ENCODE results near the gene DBH.

The DBH gene

DNA sequence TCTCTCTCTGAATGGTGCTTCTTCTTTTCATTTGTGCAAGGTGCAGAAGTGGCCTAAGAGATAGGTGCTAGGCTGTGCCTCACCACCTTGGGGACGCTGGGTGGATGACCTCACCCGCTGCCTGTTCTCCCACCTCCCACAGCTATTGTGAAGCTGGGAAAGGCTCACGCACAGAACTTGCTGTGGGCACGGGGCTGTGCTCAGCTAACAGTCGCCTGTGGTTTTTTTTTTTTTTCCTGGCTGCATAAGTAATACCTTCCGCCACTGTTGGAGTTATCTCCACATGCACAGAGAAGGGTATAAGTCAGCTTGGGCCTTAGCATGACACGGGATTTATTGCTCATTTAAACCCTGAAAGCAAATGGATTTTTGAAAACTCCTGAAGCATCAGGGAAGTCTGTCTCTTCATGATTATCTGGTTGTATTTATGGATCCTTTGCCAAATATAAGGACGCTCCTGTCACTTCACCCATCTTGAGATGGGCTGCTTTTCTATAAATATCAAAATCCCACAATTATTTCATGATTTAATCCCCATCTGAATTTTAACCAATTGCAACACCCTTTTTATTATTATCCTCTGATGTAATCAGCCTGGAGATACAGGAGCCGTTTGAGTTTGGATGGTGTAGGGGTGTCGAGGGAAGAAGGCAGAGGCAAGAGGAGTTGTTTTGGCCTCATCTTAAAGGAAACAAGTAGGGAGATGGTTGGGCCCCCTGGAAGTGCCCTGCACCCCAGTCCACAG, 9.0 kb downstream of the DBH start:
- no peak for DNase-seq

DNA sequence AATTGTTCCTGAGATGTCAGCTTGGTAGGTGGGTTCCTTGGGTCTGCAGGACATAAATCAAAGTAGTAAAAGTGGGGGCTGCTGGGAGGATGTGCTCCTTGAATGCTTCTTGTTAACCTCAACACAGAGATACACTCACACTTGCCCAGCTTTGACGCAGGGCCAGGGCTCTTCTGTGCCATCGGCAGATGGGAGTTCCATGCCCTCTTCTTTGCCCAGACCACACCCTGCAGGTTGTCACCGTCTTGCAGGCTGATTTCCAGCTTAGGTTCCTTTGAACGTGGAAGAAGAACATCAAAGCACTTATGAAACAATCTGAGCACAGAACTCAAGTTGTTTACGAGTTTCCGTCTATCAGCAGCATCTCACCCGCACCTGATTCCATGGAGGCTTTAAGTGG, 11.0 kb downstream of the DBH start:
- DNase-seq, result no peak

DNA sequence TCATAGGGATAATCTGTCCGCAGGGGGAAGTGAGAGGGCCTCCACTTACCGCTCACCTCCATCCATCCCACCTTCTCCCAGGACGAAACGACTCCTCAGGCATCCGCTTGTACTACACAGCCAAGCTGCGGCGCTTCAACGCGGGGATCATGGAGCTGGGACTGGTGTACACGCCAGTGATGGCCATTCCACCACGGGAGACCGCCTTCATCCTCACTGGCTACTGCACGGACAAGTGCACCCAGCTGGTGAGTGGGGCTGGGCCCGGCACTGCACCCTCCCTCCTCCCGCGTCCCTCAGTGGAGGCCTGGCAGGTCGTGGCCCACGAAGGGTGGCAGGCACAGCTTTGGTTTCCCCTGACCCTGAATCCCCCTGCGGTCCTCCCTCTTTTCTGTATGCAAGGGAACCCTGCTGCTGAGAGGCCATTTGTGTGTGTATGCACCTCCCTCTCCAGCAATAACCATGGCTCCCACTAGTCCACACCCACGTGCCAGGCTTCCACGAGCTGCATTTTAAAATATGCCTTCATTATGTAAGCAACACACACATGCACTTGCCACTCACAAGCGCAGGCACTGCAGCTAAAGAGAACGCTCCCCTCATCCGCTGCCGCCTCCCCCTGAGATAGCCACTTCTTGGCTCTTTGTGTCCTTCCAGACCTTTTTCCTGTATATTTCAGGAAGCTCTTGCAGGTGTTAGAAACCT, 11.8 kb downstream of the DBH start:
- no peak for DNase-seq

DNA sequence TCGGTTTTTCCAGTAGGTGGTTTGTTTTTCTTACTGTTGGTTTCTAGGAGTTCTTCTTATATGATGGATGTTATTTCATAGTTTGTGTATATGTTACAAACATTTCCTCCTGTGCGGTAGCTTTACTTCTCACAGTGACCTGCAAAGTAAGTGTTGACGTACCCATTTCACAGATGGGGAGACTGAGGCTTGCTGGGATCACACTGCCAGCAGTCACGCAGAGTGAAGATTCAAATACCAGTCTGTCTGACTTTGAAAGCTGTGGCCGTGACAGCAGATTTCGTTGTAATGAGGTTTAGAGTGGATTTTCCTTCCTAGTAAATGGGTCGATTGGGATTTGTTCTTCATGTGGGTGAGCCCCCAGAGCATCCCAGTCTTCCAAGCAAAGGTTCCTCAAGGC, 13.0 kb downstream of the DBH start:
- DNase-seq, result no peak

DNA sequence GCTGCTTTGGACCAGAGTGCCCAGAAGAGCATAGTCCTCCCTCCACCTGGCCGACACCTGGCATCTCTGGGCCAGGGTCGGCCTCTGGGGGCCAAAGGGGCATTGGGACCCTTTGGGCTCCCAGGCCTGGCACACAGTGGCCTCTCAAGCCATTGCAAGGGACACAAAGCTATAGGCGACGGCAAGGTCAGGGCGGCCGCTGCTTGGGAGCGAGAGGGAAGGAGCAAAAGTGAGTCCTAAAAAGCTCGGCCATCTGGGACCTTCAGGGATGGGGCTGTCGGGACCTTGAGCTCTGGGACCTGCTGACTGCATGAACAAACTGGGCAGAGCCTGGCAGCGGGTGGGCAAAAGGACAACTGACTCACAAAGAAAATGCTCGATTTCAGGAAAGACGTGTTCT, 13.9 kb downstream of the DBH start:
- no peak for DNase-seq

DNA sequence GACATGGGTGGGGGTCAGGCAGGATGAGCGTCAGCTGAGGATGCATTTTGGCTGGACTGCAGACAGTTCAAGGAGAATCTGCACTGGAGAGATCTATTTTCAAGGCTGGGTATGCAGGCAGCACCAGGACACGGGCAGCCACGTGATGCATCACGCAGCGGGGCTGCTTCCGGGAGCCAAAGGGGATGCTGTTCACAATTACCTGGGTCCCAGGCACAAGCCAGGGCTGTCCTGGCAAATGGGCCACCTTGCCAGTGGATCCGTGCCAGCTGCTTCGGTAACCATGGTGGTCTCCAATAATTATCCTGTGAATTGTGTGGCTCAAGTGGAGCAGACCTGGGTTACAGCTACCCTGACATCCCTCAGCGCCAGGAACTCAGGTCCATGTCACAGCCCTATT, 17.5 kb downstream of the DBH start:
- DNase-seq, result no peak

DNA sequence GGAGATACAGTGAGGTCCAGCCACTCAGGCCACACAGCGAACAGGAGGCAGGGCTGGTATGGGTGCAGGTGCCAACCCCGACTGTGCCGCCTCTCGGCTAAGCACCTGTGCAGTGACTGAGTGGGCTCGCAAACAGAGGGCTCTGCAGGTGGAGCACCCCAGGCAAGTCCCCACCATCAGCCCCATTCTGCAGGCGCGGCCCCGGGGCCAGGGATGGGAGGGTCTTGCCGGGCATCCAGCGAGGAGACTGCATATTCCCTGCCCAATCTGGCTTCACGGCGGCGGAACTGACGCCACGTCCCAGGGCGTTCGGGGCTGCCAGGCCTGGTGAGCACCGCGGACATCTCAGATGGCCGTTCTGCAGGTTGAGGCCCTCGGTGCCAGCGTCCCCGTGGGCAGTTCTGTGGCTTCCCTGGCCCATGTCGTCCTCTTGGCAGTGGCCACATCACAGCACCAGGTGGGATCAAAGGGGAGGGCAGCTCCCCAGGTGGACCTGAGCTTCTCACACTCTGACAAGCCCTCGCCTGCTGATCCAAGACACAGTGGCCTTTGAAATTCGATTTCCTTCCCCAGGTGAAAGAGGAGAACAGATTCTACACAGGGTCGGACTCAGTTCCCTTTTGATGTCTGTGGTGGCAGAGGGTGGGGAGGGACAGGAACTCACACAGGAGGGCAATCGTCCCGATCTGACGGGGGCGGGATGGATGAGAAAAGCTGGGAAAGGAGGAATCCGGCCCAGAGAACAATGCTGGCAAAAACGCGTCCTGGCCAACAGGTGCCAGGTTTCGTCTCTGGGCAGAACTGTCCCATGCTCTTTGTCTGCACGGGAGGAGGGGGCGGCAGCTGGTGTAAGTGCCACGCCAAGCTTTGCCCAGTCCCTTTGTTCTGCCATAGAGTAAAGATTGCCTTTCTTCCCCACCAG, 18.8 kb downstream of the DBH start:
- no peak for DNase-seq

DNA sequence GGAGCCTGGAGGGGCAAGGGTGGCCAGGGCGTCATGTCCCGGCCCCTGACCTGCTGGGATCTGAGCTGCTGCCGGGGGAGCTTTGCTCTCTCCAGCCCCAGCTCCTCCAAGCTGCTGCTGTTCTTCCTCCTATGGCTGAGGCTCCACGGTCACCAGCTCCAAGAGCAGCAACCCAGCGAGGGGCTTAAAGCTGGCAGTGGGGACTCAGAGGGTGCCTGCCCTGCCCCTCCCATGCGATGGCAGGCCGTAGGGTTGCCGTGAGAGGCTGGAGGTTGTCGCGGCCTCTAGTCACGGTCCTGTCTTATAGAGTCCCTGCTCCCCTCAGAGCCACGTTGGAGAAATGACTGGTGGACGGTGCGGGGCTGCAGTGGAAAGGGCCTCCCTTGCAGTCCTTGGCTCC, 19.5 kb downstream of the DBH start:
- no peak for DNase-seq

DNA sequence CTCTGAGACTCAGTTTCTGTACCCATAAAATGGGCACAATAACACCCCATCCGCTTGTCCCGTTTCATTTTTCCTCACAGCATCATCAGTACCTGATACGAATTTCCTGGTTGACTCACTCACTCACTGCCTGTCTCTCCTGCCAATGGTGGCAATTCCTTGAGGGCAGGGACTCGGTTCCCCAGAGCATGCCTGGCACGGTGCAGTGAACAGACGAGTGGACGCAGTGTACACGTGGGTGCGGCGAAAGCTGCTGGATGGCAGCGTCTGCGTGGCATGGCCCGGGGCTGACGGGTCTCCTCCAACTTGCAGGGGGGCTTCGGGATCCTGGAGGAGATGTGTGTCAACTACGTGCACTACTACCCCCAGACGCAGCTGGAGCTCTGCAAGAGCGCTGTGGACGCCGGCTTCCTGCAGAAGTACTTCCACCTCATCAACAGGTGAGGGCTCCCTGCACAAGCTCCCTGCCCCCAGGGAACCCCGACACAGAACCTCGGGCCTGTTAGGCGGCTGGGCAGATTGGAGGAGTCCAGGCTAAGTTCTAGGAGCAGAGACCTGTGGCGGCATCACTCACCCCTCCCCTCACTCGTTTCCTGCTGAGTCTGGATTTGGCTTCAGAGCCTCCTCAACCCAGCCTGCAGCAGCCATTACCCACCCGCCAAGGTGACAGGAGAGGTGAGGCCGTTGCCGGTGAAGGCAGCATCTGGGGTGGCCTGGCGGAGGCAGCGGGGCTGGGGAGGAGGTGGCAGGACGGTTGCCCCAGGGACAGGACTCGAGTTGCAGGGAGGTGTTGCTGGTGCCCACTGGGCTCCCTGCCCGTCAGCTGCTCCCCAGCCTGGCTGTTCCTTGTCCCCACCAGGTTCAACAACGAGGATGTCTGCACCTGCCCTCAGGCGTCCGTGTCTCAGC, 20.3 kb downstream of the DBH start:
- DNase-seq, result peak; percentile 77

DNA sequence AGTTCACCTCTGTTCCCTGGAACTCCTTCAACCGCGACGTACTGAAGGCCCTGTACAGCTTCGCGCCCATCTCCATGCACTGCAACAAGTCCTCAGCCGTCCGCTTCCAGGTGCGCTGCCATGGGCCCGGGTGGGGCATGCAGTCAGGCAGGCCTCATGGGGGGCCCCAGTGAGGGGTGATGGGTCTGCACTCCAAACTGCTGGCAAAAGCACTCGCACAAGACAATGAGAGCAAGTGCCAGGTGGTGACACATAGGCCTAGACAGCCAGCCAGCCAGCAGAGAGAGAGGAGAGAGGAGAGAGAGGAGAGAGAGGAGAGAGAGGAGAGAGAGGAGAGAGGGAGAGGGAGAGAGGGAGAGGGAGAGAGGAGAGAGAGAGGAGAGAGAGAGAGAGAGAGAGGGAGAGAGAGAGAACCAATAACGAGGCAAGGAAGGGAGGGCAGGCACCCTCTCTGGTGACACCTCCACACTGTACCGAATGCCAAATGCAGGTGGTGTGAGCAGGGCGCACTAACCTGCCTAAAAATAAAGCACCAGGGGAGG, 21.0 kb downstream of the DBH start:
- DNase-seq, result peak; percentile 36

DNA sequence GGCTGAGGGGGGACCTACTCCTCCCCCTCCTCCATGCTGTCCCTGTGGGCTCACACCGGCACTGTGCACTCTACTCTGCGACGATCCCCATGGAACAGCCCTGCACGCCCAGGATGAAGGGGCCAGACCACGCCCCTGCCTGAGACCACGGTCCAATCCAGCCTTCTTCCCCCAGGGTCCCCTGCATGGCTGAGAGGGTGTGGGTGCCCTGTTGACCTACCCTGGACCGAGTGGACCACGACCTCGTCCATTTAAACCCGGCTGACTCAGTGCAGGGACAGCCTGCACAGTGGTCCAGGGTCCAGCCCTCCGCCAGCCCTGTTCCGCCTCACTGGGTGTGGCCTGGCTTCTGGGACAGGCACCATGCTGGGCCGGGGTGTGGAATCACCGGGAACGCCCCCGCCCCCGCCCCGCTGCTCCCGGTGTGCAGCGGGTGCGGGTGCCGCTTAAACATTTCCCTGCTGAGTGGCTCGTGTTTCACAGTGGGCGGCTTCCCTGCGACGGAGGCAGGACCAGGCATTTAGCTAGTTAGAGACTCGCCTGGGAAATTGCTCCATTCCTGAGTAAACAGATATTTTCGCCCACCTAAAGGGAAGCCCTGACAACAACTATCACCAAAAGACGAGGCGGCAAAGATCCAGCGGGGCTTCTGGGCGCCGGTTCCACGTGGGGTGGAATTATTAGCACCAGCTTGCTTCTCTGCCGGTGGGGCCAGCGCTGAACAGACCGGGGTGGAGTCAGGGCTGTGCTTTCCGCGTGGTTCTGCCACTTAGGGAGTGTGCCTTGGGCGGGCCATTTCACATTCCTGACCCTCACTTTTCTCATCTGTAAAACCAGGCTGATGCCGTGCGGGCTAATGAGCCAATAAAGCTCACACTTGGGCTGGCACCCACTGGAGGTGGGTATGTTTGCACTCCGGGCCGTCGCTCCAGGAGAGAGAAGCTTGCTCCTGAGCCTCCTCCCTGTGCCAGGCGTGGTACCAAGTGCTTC, 22.6 kb downstream of the DBH start:
- DNase-seq, result peak; percentile 45

DNA sequence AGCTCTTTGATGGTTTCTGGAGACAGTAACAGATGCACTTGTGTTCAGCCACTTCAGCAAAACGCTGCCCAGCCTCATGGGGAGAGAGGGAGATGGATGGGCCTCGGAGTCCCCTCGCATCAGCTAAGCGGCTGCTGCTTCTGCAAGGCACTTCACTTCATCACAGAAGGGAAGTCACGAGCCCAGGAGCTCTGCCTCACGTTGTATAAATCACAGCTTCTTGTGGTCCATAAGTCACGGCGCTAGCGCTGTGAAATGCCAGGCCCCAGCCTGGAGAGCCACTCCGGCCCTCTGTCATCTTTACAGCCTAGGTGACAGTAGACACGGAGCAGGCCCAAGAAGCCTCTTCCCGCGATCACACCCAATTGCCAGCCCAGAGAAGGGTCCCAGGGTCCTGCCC, 23.4 kb downstream of the DBH start:
- DNase-seq, result no peak

DNA sequence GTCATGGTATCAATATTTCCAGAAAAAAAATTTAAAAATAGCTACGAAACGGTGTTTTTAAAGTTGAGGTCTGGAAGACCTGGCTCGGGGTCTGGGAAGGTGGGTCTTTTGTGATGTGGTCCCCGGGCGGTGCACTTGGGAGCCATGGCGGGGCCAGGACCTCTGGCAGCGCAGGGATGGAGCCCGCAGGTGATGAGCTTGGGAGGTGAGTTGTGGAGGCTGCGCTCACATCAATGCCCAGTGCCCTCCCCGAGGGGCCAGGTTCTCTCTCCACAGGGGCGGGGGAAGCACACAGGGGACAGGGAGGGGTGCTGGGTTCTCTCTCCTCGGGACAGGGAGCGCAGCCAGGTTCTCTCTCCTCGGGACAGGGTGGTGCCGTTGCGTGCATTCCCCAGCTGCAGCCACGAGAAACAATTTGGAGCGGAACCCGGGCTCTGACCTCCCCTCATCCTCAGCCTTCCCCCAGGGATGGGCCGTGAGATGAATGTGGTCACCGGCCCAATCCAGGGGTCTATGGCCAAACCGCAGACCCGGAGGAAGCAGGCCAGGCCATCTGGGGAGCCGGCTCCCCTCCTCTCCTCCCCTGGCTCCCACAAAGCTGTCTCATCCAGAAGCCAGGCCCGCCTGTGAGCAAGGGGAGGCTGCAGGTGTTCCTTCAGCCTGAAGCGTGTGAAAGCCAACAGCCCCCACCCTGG, 25.8 kb downstream of the DBH start:
- no peak for DNase-seq

DNA sequence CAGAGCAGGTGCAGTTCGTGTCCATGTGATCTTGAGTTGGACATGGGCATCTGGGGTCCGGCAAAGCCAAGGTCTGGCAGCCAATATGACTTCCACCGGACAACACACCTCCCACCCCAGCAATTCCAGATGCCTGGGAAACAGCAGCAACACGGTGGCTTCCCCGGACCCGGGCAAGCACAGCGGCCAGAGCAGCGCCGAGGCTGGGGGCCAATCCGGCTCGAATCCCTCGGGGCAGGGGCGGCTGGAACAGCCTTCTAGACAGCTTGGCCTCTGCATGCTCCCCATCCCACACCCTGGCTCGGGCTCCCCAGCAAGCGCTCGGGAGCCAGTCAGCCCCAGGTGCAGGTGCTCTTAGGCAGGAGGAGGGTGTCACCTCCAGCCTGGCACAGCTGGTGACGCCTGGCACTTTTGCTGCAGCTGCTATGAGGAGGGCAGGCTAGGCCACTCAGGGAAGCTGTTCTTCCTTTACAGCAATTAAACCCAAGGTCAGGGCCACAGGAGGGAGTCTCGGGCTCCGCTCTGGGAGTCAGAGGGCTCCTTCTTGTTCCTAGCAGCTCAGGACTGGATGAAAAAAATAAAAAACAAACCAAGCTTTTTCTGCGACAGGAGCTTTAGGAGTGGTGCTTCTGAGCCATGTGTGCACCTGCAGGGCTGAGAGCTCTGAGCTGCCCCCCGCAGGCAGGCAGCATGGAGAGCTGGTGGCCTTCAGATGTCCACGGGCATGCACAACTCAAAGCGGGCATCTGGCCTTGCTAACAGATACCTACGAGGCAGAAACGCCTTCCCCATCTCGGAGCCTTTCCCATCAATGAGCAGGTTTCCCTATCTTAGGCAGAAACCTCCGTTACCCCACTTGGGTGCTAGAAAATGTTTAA, 28.2 kb downstream of the DBH start:
- DNase-seq, result peak; percentile 14

DNA sequence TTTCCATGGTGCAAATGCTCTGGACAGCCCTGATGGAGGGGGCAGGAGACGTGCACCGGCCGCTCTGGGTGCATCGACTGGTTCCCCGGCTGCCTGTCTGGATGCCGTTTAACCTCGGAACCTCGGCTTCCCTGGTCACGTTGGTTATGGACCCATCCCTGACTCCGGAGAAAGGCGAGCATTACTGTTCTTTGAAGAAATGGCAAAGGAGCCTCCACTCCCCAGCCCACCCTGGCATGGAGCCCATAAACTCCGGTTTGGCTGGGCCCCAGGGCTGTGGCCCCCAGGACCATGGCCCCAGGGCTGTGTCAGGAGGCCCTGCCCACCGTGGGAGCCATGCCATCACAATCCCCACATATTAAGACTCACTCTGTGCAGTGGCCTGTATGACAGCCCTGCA, 28.9 kb downstream of the DBH start:
- DNase-seq, result no peak

DNA sequence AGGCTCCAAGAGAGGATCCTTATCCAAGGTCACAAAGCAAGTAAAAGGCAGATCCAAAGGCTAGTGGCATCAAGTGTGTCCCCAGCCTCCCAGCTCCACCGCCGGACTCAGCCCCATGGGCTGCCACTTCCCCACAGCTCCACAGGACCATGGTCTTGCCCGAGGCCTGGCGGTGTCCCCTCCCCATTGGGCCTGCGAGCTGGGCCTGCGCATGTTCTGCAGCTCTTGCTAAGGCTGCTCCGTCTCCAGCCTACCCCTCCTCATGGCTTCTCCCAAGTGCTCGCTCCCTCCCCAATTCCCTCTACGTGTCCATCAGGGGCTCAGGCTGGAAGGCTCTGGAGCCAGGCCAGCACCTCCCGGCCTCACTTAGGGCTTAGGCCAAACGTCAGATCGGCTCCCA, 29.4 kb downstream of the DBH start:
- DNase-seq, result no peak

DNA sequence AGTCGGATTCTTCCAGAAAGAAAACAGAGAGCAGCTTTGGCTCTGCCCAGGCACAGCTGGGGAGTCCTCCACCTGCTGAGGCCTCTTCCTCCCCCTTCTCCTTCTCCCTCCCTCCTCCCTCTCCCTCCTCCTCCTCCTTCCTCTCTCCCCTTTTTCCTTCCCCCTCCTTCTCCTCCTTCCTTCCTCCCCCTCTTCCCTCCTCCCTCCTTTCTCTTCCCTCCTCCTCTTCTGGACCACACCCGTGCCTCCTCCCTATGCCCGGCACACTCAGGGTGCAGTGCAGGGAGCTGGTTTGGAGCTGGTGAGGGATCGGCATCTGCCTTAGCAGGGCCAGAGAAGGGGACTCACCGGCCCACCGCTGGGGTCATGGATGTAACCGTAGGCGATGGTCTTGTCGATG, 30.2 kb downstream of the DBH start:
- DNase-seq, result no peak

DNA sequence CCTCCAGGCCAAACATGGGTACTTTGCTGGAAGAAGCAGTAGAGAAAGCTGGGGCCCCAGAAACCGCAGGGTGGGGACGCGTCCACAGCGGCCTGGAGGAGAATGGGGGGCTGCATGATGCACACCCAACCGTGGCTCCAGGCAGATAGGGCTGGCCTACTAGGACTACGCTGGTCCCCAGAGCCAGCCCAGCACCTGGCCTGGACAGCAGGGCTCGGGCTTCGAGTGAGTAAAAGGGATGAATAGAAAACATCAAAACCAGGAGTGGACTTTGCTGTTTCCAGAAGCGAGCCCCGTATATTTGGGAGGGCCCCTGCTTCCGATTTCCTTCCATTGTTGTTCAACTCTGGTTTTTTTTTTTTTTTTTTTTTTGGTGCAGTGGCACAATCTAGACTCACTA, 30.7 kb downstream of the DBH start:
- no peak for DNase-seq

DNA sequence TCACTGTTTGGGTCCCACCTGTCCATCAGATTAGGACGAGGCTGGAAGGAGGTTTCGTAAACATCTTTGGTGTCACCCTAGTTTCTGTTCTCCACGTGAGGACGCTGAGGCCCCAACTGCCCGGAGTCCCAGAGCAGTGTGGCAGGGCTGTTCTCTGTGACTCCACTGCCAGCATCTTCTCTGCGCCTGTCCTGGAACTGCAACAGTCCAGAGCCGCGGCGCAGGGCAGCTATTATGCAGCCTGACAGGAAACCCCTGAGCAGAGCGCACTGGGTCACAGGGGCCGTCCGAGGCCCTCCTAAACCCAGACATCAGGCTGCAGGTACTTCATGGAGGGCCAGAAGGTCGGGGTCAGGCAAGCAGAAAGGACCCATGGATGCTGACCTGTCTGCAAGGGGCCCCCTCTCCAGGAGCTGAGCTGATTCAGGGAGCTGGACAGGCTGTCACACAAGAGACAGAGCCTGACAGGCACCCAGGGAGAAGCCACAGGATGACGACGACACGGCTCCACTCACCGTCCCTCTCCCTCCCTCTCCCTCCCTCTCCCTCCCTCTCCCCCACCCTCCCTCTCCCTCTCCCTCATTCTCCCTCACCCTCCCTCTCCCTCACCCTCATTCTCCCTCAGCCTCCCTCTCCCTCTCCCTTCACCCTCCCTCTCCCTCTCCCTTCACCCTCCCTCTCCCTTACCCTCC, 31.7 kb downstream of the DBH start:
- no peak for DNase-seq

All from CD4-positive, alpha-beta T cell treated with Interleukin-6 for 4 hours (primary cell).